Stimulated activated CD4-positive, alpha-beta T cell treated with anti-CD3 and anti-CD28 coated beads, Interleukin-1b, Interleukin-23, amount 100 ng/mL, for 4 hours (primary cell): ENCODE results near the gene AOAH.
"Not testable (repeated sequence)": the region's sequence is repeated elsewhere in the genome, so short reads cannot be mapped to it uniquely, and the experiment has no call there.

ENCODE experiments used
- DNase-seq, 2 donors: peaks; one replicate each; pipeline ENCODE4 v3.0.0-alpha.2; 2020; ENCODE audit warnings: low read depth in 2 of 2

Gene AOAH

GRCh38 chr7:36507475-36508440, 216.5 kb downstream of the AOAH start:
- no peak for DNase-seq

DNA sequence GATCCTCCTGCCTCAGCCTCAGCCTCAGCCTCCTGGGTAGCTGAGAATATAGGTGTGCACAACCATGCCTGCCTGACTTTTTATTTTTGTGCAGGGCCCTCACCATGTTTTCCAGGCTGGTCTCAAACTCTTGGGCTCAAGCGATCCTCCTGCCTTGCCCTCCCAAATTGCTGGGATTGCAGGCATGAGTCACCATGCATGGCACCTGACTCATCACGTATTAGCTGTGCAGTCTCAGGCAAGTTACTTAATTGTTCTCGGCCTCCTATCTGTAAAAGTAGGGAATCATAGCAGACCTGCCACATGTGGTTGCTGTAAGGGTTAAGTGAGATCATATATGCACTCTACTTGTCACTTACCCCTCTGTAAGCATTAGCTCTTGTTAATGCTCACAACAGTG, 217.5 kb downstream of the AOAH start:
- DNase-seq: no peak

DNA sequence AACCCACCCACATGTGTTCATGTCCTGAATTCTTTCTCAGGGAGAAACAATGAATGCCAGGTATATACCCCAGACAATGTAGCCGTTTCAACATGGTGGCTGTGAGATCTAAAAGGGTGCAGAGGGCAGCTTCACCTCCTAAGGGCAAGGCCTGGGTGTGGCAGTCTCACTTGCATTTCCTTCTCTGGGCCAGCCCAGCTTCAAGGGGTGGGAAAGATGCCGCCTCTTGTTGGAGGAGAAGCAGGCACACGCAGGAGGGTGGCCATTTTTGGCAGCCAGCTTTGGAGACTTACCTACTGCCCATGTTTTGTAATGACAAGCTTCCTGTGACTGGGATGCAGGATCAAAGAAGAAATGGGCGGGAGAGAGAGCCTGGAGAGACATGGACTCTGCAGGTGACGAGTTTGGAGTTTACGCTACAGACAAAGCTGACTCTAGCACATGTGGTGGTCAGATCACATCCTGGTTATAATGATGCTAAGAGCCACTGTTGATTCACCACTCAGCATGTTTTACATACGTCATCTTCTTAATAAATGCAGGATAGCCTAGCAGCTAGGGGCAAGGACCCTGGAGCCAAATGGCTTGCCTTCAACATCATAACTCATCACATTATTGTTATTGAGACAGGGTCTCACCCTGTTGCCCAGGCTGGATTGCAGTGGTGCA, 218.0 kb downstream of the AOAH start:
- DNase-seq: no peak

GRCh38 chr7:36504617-36505016, 219.7 kb downstream of the AOAH start:
- DNase-seq: not testable (repeated sequence)

DNA sequence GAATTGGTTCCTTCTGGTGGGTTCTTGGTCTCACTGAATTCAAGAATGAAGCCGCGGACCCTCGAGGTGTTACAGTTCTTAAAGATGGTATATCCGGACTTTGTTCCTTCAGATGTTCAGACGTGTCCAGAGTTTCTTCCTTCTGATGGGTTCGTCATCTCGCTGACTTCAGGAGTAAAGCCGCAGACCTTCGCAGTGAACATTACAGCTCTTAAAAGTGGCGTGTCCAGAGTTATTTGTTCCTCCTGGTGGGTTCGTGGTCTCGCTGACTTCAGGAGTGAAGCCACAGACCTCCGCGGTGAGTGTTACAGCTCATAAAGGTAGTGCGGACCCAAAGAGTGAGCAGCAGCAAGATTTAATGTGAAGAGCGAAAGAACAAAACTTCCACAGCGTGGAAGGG, 220.1 kb downstream of the AOAH start:
- DNase-seq: not testable (repeated sequence)

- no peak for DNase-seq
Measured at GRCh38 chr7:36497775-36498174, 226.5 kb downstream of the AOAH start.

- DNase-seq: not testable (repeated sequence)
Measured at GRCh38 chr7:36497176-36497575, 227.1 kb downstream of the AOAH start.

DNA sequence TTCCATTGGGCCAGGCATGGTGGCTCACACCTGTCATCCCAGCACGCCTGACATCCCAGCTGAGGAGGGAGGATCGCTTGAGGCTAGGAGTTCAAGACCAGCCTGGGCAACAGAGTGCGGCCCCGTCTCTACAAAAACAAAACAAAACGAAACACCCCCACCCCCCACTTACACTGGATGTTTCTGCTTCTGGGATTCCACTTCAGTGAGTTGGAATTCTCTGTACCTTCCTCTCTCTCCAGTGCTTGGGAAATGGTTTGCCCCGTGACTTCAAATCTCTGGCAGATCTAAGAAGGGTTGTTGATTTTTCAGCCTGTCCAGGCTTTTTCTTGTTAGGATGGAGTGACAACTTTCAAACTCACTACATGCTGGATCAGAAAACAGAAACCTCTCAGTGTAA, 227.7 kb downstream of the AOAH start:
- no peak for DNase-seq

GRCh38 chr7:36491317-36491716, 233.0 kb downstream of the AOAH start:
- DNase-seq: no peak

DNA sequence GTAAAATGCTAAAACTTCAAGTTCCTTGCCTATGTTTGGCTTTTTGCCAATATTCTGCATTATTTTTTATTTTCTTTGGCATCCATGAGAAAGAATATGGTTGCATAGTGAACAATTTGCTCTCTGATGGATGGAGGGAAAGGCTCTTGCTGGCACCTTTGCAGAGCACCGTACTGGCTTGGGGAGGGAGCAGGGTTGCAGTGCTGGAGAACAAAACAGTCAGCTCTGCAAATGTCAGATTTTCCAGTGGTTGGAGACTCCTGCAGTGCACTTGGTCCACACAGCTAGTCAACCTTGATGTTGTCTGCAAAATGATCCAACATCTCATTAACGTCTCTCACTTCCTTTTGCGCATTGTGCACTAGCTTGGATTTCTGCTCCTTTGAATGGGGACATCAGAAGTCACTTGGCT, 233.9 kb downstream of the AOAH start:
- no peak for DNase-seq

- DNase-seq: not testable (repeated sequence)
Measured at GRCh38 chr7:36488672-36489071, 235.6 kb downstream of the AOAH start.

DNA sequence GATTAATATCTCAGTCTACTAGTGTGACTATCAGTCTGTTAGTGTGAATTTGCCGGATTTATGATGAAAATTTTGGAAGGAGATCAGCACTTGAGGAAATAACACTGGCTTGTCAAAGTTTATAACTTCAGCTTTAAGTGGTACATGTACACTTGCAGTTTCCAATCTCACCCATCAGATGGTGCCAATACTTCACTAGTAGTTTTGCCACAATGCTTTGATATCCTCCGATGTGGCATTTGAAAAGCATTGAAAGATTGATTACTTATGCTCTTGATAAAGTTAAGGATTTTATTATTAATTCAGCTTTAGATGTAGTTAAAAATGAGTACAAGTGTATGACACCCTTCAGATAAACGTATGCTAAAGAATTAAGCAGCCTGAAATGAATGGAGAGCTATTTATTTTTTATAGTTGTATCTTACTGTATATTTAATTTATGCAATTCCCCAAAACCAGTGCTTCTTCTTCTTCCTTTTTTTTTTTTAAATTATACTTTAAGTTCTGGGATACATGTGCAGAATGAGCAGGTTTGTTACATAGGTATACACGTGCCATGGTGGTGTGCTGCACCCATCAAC, 236.4 kb downstream of the AOAH start:
- DNase-seq: peak in 1 of 2 donors; percentile 12

DNA sequence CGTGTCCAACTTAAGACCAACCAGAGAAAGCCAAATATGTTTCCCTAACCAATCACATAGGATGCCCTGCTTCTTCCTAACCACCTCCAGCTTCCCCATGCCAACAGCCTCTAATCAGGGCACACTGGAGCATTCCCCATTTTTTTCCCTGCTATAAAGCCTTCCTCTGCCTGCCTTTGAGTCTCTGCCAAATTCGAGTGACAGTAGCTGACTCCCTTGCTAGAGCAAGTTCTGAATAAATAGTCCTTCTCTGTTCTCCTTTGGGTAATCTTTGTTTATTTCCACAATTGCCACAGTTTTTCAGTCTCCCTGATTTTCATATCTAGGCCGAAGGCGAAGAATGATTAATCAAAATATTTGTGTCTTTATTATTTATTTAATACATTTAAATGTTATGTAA, 238.0 kb downstream of the AOAH start:
- DNase-seq: no peak

GRCh38 chr7:36484265-36484664, 240.0 kb downstream of the AOAH start:
- no peak for DNase-seq

GRCh38 chr7:36483853-36484252, 240.4 kb downstream of the AOAH start:
- DNase-seq: not testable (repeated sequence)

DNA sequence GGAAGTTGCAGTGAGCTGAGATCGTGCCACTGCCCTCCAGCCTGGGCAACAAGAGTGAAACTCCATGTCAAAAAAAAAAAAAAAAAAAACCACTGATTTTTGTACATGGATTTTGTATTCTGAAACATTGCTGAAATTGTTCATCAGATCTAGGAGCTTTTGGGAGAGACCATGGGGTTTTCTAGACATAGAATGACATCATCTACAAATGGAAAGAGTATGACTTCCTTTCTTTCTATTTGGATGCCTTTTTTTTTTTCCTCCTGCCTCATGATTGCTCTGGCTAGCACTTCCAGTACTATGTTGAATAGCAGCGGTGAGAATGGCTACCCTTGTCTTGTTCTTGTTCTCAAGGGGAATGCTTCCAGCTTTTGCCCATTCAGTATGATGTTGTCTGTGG, 245.5 kb downstream of the AOAH start:
- no peak for DNase-seq

- no peak for DNase-seq
Measured at GRCh38 chr7:36475381-36475780, 248.9 kb downstream of the AOAH start.

- DNase-seq: no peak
Measured at GRCh38 chr7:36475011-36475342, 249.3 kb downstream of the AOAH start.

DNA sequence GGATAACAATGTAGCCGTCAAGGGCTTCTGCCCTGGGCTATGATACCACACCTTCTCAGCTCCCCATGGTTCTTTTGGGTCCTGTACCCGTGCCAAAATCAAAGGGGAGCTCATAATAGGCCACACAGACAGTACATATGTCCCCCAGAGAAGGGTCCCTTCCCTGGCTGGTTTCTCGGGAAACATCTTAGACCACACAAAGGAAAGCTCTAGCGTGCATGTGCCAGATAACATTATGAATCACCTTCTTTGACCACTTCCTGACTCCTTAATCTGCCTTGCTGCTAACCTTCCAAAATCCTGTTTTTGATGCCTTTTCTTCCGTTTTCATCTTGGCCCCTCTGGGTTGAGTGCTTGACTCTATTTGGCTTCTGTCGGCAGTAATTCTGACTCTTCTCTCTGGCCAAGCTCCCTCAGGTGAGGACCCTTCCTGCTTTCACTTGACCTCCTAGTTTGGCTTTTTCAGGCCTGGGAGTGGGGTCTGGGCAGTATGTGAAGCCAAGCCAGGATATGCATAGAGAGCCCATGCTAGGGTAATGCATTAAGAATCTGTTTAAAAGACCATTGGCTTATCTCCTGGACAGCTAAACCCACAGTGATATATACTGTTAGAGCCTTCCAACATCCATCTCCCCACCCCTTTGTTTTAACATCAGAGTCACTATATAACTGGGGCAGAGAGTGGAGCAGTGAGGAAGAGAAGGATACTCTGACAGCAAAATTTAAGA, 249.8 kb downstream of the AOAH start:
- no peak for DNase-seq

GRCh38 chr7:36473454-36474282, 250.6 kb downstream of the AOAH start:
- DNase-seq: peak in 1 of 2 donors; percentile 3

DNA sequence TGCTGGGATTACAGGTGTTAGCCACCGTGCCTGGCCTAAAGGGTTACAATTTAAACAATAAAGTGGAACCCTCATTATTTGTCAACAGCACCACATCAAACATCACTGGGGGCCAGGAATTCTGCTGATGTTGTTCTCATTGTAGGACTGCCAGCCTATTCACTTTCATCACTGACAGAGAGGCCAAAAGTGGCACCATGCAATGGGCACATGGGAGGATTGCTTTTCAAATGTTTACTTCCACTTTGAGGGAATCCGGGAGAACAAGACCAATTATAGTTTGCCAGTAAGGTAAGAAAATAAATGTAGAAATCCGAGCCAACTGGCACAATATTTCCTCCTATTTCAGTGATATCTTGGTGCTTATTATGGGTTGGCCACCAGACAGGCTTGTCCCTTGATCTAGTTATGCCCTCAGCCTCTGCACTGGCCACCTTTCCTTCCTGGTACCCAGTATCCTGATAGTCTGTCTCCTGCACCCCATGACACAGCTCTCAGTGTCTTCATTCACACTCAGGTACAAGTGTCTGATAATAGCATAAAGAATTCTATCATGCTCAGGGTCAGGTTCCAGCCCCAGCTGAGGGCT, 252.1 kb downstream of the AOAH start:
- no peak for DNase-seq
